ENCODE data around the gene TYSND1.

TYSND1 gene

GRCh38 chr10:70175516-70175915, 29.0 kb upstream of the TYSND1 start:
- H3K27me3 ChIP-seq (ENCODE audit: insufficient read depth, poor library complexity, severe bottlenecking) = no peaks in the 10 kb centered on the region
- TF ChIP-seq GABPA (IDR thresholded peaks at IDR 0.05; ENCODE audit: low read depth) (no peak), CTCF (IDR thresholded peaks at IDR 0.05; ENCODE audit: insufficient read depth, low read length) (no peak), POLR2AphosphoS5 (IDR thresholded peaks at IDR 0.05; ENCODE audit: low read depth) (no peak), REST (IDR thresholded peaks at IDR 0.05; ENCODE audit: insufficient replicate concordance, low read depth) (no peak), SPI1 (IDR thresholded peaks at IDR 0.05; ENCODE audit: borderline replicate concordance, low read depth) (no peak)
- H3K4me3 ChIP-seq (replicated peaks; ENCODE audit: insufficient read depth, low read length) = no peak overlapping the region
- no peak overlapping the region for H3K27ac ChIP-seq (replicated peaks)
- no peak for DNase-seq (ENCODE audit: low read depth in 1 of 2, low spot score in 1 of 2)

GRCh38 chr10:70174058-70174741, 27.7 kb upstream of the TYSND1 start:
- DNase-seq (ENCODE audit: low read depth in 1 of 2, low spot score in 1 of 2) = peak; percentile 48 to 73
- TF ChIP-seq POLR2AphosphoS5 (IDR thresholded peaks at IDR 0.05; ENCODE audit: low read depth) (no peak), SPI1 (IDR thresholded peaks at IDR 0.05; ENCODE audit: borderline replicate concordance, low read depth) (peak; percentile 32; the same call in 1 of the 2 replicates), GABPA (IDR thresholded peaks at IDR 0.05; ENCODE audit: low read depth) (peak; percentile 68), CTCF (IDR thresholded peaks at IDR 0.05; ENCODE audit: insufficient read depth, low read length) (no peak)
- H3K27me3 ChIP-seq (ENCODE audit: insufficient read depth, poor library complexity, severe bottlenecking) = no peaks in the 10 kb centered on the region
- no peak overlapping the region for H3K4me3 ChIP-seq (replicated peaks; ENCODE audit: insufficient read depth, low read length)
- H3K27ac ChIP-seq (replicated peaks) = peak overlapping the region; percentile 49

- H3K27ac ChIP-seq (replicated peaks) = peak overlapping the region; percentile 90
- no peak for DNase-seq (ENCODE audit: low read depth in 1 of 2, low spot score in 1 of 2)
- H3K4me3 ChIP-seq (replicated peaks; ENCODE audit: insufficient read depth, low read length) = peak overlapping the region; percentile 98
- H3K27me3 ChIP-seq (ENCODE audit: insufficient read depth, poor library complexity, severe bottlenecking) = no peaks in the 10 kb centered on the region
- no peak for TF ChIP-seq POLR2AphosphoS5 (IDR thresholded peaks at IDR 0.05; ENCODE audit: low read depth)
- TF ChIP-seq SPI1 (IDR thresholded peaks at IDR 0.05; ENCODE audit: borderline replicate concordance, low read depth) = peak; percentile 25; the same call in 1 of the 2 replicates
Observed at GRCh38 chr10:70169649-70170364, 23.3 kb upstream of the TYSND1 start.

GRCh38 chr10:70169011-70169410, 22.5 kb upstream of the TYSND1 start:
- TF ChIP-seq POLR2AphosphoS5 (IDR thresholded peaks at IDR 0.05; ENCODE audit: low read depth) = no peak
- no peak for TF ChIP-seq GABPA (IDR thresholded peaks at IDR 0.05; ENCODE audit: low read depth)
- no peak for TF ChIP-seq CTCF (IDR thresholded peaks at IDR 0.05; ENCODE audit: insufficient read depth, low read length)
- TF ChIP-seq REST (IDR thresholded peaks at IDR 0.05; ENCODE audit: insufficient replicate concordance, low read depth) = no peak
- no peak for TF ChIP-seq SPI1 (IDR thresholded peaks at IDR 0.05; ENCODE audit: borderline replicate concordance, low read depth)
- DNase-seq (ENCODE audit: low read depth in 1 of 2, low spot score in 1 of 2) = no peak
- Histone ChIP-seq H3K27ac (replicated peaks) (peak overlapping the region; percentile 90), H3K27me3 (ENCODE audit: insufficient read depth, poor library complexity, severe bottlenecking) (no peaks in the 10 kb centered on the region), H3K4me3 (replicated peaks; ENCODE audit: insufficient read depth, low read length) (peak overlapping the region; percentile 98)
